Astrocyte of the spinal cord (primary cell): ENCODE measurements around the gene ABHD8.

ENCODE experiments used
- DNase-seq: peaks from one replicate; pipeline ENCODE4 v3.0.0; 2011; ENCODE audit warnings: low read depth, low spot score
- H3K4me3 ChIP-seq: 2 replicates; pipeline ENCODE4 v1.5.1; 2011; ENCODE audit warnings: low read depth, mild to moderate bottlenecking, low read length, moderate library complexity
- in situ Hi-C: cut with HindIII; loops from 2 replicates; pipeline ENCODE4 v1.10.0; 2017; ENCODE audit warnings: low sequenced_read_pairs
- TF ChIP-seq, protein P1 (sequence below): IDR thresholded peaks from 2 replicates; pipeline ENCODE4 v1.5.1; 2012; ENCODE audit warnings: low read depth, mild to moderate bottlenecking, low read length, inconsistent platforms

ABHD8 gene

DNA sequence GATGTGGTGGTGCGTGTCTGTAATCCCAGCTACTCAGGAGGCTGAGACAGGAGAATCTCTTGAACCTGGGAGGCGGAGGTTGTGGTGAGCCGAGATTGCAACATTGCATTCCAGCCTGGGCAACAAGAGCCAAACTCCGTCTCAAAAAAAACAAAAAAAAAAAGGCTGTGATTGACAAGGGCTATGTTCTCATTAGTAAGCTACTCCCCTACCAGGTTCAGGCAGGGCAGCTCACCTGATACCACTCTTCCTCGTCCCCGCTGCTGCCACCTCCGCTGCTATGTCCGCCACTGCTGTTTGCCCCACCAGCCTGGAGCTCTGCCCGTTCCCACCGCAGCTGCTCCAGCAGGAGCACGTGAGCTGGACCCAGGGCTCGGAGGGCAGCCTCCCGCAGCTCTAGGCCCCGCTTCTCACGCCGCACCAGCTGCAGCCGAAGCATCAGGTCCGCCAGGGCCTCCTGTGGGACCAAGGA, 48.0 kb downstream of the ABHD8 start:
- no peak for DNase-seq
- in situ Hi-C loops, result no loop called here
- TF ChIP-seq, protein P1, sequence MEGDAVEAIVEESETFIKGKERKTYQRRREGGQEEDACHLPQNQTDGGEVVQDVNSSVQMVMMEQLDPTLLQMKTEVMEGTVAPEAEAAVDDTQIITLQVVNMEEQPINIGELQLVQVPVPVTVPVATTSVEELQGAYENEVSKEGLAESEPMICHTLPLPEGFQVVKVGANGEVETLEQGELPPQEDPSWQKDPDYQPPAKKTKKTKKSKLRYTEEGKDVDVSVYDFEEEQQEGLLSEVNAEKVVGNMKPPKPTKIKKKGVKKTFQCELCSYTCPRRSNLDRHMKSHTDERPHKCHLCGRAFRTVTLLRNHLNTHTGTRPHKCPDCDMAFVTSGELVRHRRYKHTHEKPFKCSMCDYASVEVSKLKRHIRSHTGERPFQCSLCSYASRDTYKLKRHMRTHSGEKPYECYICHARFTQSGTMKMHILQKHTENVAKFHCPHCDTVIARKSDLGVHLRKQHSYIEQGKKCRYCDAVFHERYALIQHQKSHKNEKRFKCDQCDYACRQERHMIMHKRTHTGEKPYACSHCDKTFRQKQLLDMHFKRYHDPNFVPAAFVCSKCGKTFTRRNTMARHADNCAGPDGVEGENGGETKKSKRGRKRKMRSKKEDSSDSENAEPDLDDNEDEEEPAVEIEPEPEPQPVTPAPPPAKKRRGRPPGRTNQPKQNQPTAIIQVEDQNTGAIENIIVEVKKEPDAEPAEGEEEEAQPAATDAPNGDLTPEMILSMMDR, result no peak
- no peak overlapping the region for H3K4me3 ChIP-seq

DNA sequence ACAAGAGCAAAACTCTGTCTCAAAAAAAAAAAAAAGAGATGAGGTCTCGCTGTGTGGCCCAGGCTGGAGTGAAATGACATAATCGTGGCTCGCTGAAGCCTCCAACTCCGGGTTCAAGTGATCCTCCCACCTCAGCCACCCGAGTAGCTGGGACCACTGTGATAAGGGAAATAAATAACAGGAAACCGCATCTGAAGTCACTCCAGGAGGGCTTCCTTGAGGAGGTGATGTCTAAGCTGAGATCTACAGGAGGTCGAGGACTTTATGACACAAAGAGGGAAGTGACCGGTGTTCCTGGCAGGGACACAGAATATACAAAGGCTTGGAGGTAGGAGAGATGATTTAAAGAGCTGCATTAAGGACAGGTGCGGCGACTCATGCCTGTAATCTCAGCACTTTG, 48.6 kb downstream of the ABHD8 start:
- no peak overlapping the region for H3K4me3 ChIP-seq
- no peak for DNase-seq
- in situ Hi-C loops, result no loop called here
- TF ChIP-seq, protein P1, result no peak

DNA sequence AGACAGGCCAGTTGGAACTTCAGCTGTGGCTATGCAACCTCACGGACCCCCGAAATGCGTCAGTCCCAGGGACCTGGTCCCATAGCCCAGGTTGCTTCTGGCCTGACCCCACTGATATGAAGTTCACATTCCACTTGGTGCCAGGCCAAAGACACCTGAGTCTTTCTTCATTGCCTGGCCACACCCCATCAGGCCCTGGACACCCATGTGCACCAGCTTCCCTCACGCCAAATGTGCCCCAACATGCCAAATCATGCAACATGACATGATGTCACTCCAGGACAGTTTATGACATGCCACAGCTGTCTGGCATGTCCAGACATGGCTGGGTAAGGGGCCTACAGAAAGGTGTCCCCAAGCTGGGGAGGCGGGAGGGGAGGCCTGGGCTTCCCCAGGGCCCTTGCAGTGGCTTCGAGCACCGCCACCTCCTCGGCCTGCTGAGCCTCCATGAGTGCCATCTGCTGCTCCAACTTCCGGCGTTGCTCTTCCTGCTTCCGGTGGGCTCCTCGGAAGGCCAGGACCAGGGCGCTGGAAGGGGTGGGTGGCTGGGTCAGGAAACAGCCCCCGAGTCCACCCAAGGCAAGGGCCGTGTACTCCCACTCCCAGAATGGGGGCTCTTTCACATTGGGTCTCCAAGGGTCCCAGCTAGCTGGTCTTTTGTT, 53.2 kb downstream of the ABHD8 start:
- in situ Hi-C loops, result no loop called here
- no peak overlapping the region for H3K4me3 ChIP-seq
- no peak for DNase-seq
- TF ChIP-seq, protein P1, result no peak

DNA sequence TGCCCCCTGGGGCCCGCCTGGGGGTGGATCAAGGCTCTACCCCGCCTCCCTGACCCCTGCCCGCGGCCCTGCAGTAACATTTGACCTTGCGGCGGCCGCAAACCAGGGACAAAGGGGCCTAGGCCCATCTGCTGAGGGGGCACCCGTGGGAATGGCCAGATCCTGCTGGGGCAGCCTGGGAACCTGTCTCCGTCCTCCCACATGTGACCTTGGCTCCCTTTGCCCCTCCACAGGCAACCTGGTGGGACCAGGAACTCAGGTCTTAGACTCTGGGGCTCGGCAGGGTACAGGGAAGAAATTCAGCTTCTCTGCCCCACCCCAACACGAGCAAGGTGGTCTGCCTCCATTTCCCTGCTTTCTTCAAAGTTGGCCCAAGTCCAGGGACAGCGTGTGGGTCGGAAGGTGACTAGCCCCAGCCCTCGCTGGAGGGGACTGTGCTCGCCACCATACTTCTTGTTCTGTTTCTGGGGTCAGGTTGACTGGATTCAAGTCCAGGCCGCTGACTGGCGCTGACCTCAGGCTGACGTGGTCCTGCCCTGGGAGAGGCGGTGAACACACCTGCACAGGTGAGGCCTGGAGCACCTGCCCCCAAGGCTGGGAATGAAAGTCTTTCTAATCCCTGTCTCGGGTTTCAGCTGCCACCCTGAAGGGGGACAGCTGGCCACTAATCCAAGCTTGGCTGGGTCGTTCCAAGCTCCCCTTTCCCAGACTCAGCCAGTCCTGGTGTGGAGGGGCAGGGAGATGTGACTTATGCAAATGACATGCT, 55.0 kb downstream of the ABHD8 start:
- TF ChIP-seq, protein P1, result no peak
- in situ Hi-C loops, result no loop called here
- DNase-seq, result no peak
- H3K4me3 ChIP-seq, result no peak overlapping the region

DNA sequence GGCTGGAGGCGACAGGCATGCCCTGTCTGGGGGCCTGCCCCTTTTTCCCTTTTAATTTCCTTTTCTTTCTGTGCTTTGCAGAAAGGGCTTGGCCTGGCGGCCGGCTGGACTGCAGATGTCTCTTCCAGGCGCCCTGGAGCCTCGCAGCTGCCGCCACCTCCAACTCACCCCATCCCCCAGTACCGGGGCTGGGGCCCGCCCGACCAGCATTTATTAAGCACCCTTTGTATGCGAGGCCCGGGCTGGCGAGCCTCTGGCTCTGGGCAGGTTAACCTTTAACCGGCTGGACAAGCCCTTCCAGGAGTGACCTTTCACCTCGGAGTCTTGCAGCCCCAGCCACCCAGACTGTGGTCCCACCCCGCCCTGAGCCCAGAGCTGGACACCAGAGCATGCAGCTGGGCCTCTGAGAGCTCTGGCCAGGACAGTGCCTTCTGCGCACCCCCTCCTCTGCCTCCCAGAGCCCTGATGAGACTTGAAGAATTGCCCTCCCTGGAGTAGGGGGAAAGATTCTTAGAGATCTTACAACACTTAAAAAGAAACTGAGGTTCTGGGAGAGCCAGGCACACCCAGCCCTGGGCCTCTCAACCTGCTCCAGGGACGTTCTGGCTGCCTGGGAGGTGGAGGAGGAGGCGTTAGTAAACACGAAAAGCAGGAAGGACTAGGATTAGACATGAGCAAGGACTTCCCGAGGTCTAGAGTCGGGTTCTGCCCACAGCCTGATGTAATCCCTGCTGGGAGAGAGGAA, 56.4 kb downstream of the ABHD8 start:
- no peak overlapping the region for H3K4me3 ChIP-seq
- TF ChIP-seq, protein P1, result no peak
- in situ Hi-C loops, result no loop called here
- peak; percentile 43 for DNase-seq

DNA sequence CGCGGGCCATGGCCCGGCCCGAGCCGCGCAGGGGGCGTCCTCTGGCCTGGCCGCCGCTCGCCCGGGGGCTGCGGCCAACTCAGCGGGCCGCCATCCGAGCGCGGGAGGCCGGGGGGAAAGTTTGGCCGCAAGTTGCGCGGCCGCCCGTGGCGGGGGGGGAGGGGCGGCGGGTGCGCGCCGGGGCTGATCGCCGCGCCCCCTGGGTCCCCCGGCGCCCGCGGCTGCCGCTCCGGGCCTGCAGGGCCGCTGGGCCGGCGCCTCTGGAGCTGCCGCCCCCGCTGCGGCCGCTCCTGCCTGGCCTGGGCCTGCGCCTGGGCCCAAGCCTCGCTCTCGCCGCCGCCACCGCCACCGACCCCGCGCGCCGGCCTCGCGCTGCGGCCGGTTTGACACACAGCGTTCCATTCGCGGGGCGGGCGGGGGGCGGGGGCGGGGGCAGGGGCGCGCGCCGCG, 57.7 kb downstream of the ABHD8 start, which contains the start of gene NR2F6:
Gene NR2F6 (minus strand): TSS at position 385 of the 450 bp plus-strand sequence. CDS start 699 bp downstream, outside the sequence.
- DNase-seq, result no peak
- TF ChIP-seq, protein P1, result no peak
- in situ Hi-C loops, result no loop called here
- peak within 1 kb of the TSS; percentile 80 for H3K4me3 ChIP-seq
